H1 (cell line): Measurements from ENCODE around the gene CIAO2A. TPM values are rescaled to one million over a fixed set of nuclear protein-coding genes. Genes with fewer than 3 reads are reported as not detected.

Source experiments
- CTCF ChIA-PET: fragments of 300-600 bp; sonication (Branson Sonifier 250); formaldehyde crosslinking; loops from one replicate; lab custom pipeline; 2021; ENCODE audit not compliant: partially characterized antibody; lab: Charles Lee
- POLR2A ChIA-PET: fragments of 300-600 bp; sonication (Branson Sonifier 250); formaldehyde crosslinking; loops from one replicate; lab custom pipeline; 2021; ENCODE audit warnings: inconsistent platforms; ENCODE audit not compliant: partially characterized antibody; lab: Charles Lee
- DNase-seq, 2 experiments: peaks; one replicate each; pipeline versions ENCODE4 v3.0.0 to v3.0.0-alpha.2; 2010 to 2022; ENCODE audit warnings: low spot score in 2 of 2, low read depth in 1 of 2, mixed read lengths in 1 of 2
- FAIRE-seq: peaks from 2 replicates; lab custom pipeline; 2011; peaks lifted over from hg19 to GRCh38; lab: Jason Lieb, UNC
- H2AFZ ChIP-seq: 2 replicates; pipeline ENCODE4 v1.8.1; 2012; ENCODE audit warnings: low read length, inconsistent platforms
- H2AK5ac ChIP-seq: 2 replicates; pipeline ENCODE4 v1.6.1; 2013; ENCODE audit warnings: low read depth, low read length
- H2BK120ac ChIP-seq: replicated peaks from 2 replicates; pipeline ENCODE3; 2013; ENCODE audit warnings: low read depth, low read length, inconsistent platforms
- H2BK12ac ChIP-seq: 2 replicates; pipeline ENCODE4 v1.6.1; 2013; ENCODE audit warnings: low read depth, low read length
- H2BK15ac ChIP-seq: 2 replicates; pipeline ENCODE4 v1.6.1; 2013; ENCODE audit warnings: low read length
- H2BK20ac ChIP-seq: 2 replicates; pipeline ENCODE4 v1.6.1; 2013; ENCODE audit warnings: low read length
- H2BK5ac ChIP-seq: 2 replicates; pipeline ENCODE4 v1.6.1; 2013; ENCODE audit warnings: low read depth, low read length
- H3K14ac ChIP-seq: 2 replicates; pipeline ENCODE4 v1.6.1; 2013; ENCODE audit warnings: inconsistent platforms; ENCODE audit not compliant: insufficient read length
- H3K18ac ChIP-seq: 2 replicates; pipeline ENCODE4 v1.6.1; 2013; ENCODE audit warnings: low read length; ENCODE audit errors: extremely low read depth
- H3K23ac ChIP-seq: 2 replicates; pipeline ENCODE4 v1.6.1; 2013; ENCODE audit warnings: inconsistent platforms; ENCODE audit not compliant: insufficient read length
- H3K23me2 ChIP-seq: 2 replicates; pipeline ENCODE4 v1.6.1; 2013; ENCODE audit warnings: low read depth, low read length
- H3K27ac ChIP-seq: 2 replicates; pipeline ENCODE4 v1.6.1; 2011; ENCODE audit warnings: low read depth, low read length, inconsistent platforms
- H3K27me3 ChIP-seq, 4 experiments: replicated peaks in 1 of 4; 1 replicate in 1 of 4; 2 replicates in 3 of 4; pipeline versions ENCODE4 v1.6.1 to v1.8.1; 2011 to 2013; ENCODE audit warnings: low read length in 3 of 4, mild to moderate bottlenecking in 3 of 4, inconsistent platforms in 2 of 4, mixed read lengths in 2 of 4, moderate library complexity in 1 of 4; ENCODE audit not compliant: control insufficient read depth in 3 of 4, insufficient read depth in 3 of 4; ENCODE audit errors: extremely low read depth in 1 of 4
- H3K36me3 ChIP-seq, 4 experiments: 2 replicates each; pipeline versions ENCODE4 v1.6.1 to v1.8.1; 2011 to 2013; ENCODE audit warnings: mild to moderate bottlenecking in 4 of 4, low read length in 3 of 4, moderate library complexity in 2 of 4, control low read depth in 1 of 4, inconsistent platforms in 1 of 4; ENCODE audit not compliant: insufficient read depth in 4 of 4, control insufficient read depth in 2 of 4
- H3K4ac ChIP-seq: replicated peaks from 2 replicates; pipeline ENCODE3; 2013; ENCODE audit warnings: low read length, low read depth, mixed read lengths, inconsistent platforms; ENCODE audit not compliant: insufficient read length
- H3K4me1 ChIP-seq, 4 experiments: replicated peaks in 1 of 4; 1 replicate in 1 of 4; 2 replicates in 3 of 4; pipeline versions ENCODE4 v1.6.1 to v1.8.1; 2011 to 2013; ENCODE audit warnings: low read length in 3 of 4, inconsistent platforms in 2 of 4, mixed read lengths in 1 of 4; ENCODE audit not compliant: insufficient read depth in 4 of 4, control insufficient read depth in 3 of 4
- H3K4me2 ChIP-seq, 2 experiments: 2 replicates each; pipeline versions ENCODE4 v1.6.1 to v1.8.1; 2011 to 2013; ENCODE audit warnings: low read depth in 2 of 2, low read length in 2 of 2, control low read depth in 1 of 2, inconsistent platforms in 1 of 2, mild to moderate bottlenecking in 1 of 2; ENCODE audit not compliant: insufficient read depth in 1 of 2
- H3K4me3 ChIP-seq, 4 experiments: fragments of 200-600, 300-600 bp in 1 of 4; sonication (generic), shearing (Covaris generic), sonication (Bioruptor Twin) in 1 of 4; 2 replicates each; pipeline versions ENCODE4 v1.5.1 to v1.8.1; 2011 to 2016; ENCODE audit warnings: low read length in 4 of 4, low read depth in 3 of 4, control low read depth in 2 of 4, inconsistent platforms in 2 of 4, mild to moderate bottlenecking in 2 of 4, mixed read lengths in 1 of 4, moderate library complexity in 1 of 4; ENCODE audit not compliant: insufficient read depth in 2 of 4; ENCODE audit errors: extremely low read depth in 1 of 4
- H3K56ac ChIP-seq: replicated peaks from 2 replicates; pipeline ENCODE3; 2013; ENCODE audit warnings: low read depth, mild to moderate bottlenecking, mixed read lengths, low read length, inconsistent platforms; ENCODE audit not compliant: insufficient read length
- H3K79me1 ChIP-seq: 2 replicates; pipeline ENCODE4 v1.6.1; 2013; ENCODE audit warnings: low read depth, low read length, control low read depth
- H3K79me2 ChIP-seq, 2 experiments: 2 replicates each; pipeline versions ENCODE4 v1.6.1 to v1.8.1; 2012 to 2013; ENCODE audit warnings: low read length in 2 of 2, mild to moderate bottlenecking in 2 of 2, inconsistent platforms in 1 of 2; ENCODE audit not compliant: insufficient read depth in 2 of 2, control insufficient read depth in 1 of 2
- H3K9ac ChIP-seq, 4 experiments: replicated peaks in 1 of 4; 1 replicate in 1 of 4; 2 replicates in 3 of 4; pipeline versions ENCODE4 v1.6.1 to v1.8.1; 2011 to 2013; ENCODE audit warnings: low read depth in 3 of 4, low read length in 3 of 4, control low read depth in 2 of 4, mild to moderate bottlenecking in 2 of 4, moderate library complexity in 2 of 4, inconsistent platforms in 1 of 4; ENCODE audit errors: extremely low read depth in 1 of 4
- H3K9me3 ChIP-seq, 2 experiments: 2 replicates each; pipeline versions ENCODE4 v1.6.1 to v1.8.1; 2012 to 2013; ENCODE audit warnings: mild to moderate bottlenecking in 2 of 2, moderate library complexity in 2 of 2, control low read depth in 1 of 2, inconsistent platforms in 1 of 2, low read depth in 1 of 2, low read length in 1 of 2, mixed read lengths in 1 of 2; ENCODE audit not compliant: insufficient read depth in 2 of 2
- H4K20me1 ChIP-seq, 2 experiments: replicated peaks in 1 of 2; 2 replicates each; pipeline versions ENCODE3 to v1.8.1; 2011 to 2013; ENCODE audit warnings: inconsistent platforms in 2 of 2, low read length in 2 of 2, mild to moderate bottlenecking in 1 of 2; ENCODE audit not compliant: insufficient read depth in 2 of 2, control insufficient read depth in 1 of 2
- H4K5ac ChIP-seq: 2 replicates; pipeline ENCODE4 v1.6.1; 2013; ENCODE audit warnings: low read length, low read depth, mixed read lengths, inconsistent platforms; ENCODE audit not compliant: insufficient read length
- H4K8ac ChIP-seq: 2 replicates; pipeline ENCODE4 v1.8.0; 2013; ENCODE audit warnings: mild to moderate bottlenecking, moderate library complexity, low read length, inconsistent platforms; ENCODE audit not compliant: insufficient read depth; ENCODE audit errors: extremely low read depth
- H4K91ac ChIP-seq: replicated peaks from 2 replicates; pipeline ENCODE3; 2013; ENCODE audit warnings: low read length, mixed read lengths, inconsistent platforms; ENCODE audit not compliant: insufficient read length
- BACH1 ChIP-seq: IDR thresholded peaks from 2 replicates; pipeline ENCODE4 v1.6.1; 2012; ENCODE audit warnings: low read length, improper control_type of control experiment
- MAFK ChIP-seq: IDR thresholded peaks from 2 replicates; pipeline ENCODE4 v1.6.1; 2012; ENCODE audit warnings: low read depth, mild to moderate bottlenecking, improper control_type of control experiment, low read length
- RAD21 ChIP-seq, 2 experiments: IDR thresholded peaks in 1 of 2; conservative IDR thresholded peaks in 1 of 2; 2 replicates each; pipeline ENCODE4 v1.6.1; 2011; ENCODE audit warnings: low read depth in 2 of 2, low read length in 2 of 2, improper control_type of control experiment in 1 of 2, inconsistent platforms in 1 of 2, mild to moderate bottlenecking in 1 of 2, moderate library complexity in 1 of 2
- RBBP5 ChIP-seq: IDR thresholded peaks from 2 replicates; pipeline ENCODE4 v1.7.1; 2012; ENCODE audit warnings: low read depth, mild to moderate bottlenecking, inconsistent platforms, low read length, moderate library complexity, borderline replicate concordance
- TBP ChIP-seq: IDR thresholded peaks from 2 replicates; pipeline ENCODE4 v1.6.1; 2011; ENCODE audit warnings: low read depth, low read length, improper control_type of control experiment
- WGBS, 2 experiments: shearing (Covaris generic) in 1 of 2; methylation state at CpG; one replicate each; pipeline versions ENCODE4 v1.1.6 to v1.1.7; 2013 to 2015; ENCODE audit warnings: low lambda C conversion rate in 2 of 2, mixed read lengths in 2 of 2, inconsistent platforms in 1 of 2, low coverage in 1 of 2, missing lambda C conversion rate in 1 of 2; ENCODE audit not compliant: insufficient replicate concordance in 2 of 2, insufficient coverage in 1 of 2, insufficient read length in 1 of 2; ENCODE audit errors: extremely low coverage in 1 of 2, missing lambda C conversion rate in 1 of 2; 5-methylcytosine and 5-hydroxymethylcytosine counted together
- polyA plus RNA-seq, 7 experiments: library from polyadenylated mRNA; depleted of rRNA in 3 of 7; stranded (reverse) in 5 of 7; unstranded in 2 of 7; fragments of >200 nt in 5 of 7; fragments of 200-250 nt in 2 of 7; gene quantifications; 1 replicate in 5 of 7; 2 replicates in 1 of 7; 4 replicates in 1 of 7; pipeline versions ENCODE4 v1.2.1 to v1.2.3, GENCODE V29; 2011 to 2013; ENCODE audit warnings: missing spikeins in 2 of 7, mixed read lengths in 2 of 7
- total RNA-seq: library from RNA; stranded (reverse); fragmentation: NEBNext Ultra II Directional; extraction: Animal tissue kit (Norgen Biotek cat#: 25700); gene quantifications from 2 replicates; pipeline ENCODE4 v1.2.1, GENCODE V29; 2021

Gene CIAO2A
- total and polyA plus RNA-seq, 2 of the 8 experiments (the other 6 are each of a cell fraction or from before 2014, with no cell fraction given): 76.4 to 86.5 TPM

- Histone ChIP-seq H2BK20ac (no peak overlapping the region), H3K27ac (no peak overlapping the region; the same call in 1 of the 2 replicates), H2AK5ac (no peak overlapping the region), H3K36me3 (peaks cover 0 to 16% (median 4%) of the 10 kb centered on the region in 4 experiments; a peak in 2 of 8 replicates), H2BK12ac (no peak overlapping the region), H3K79me2 (0 out of 4 replicates have a peak, but pooled peaks cover 0 to 6% of the 10 kb centered on the region in 2 experiments), H3K79me1 (no peaks in the 10 kb centered on the region), H3K27me3 (no peaks in the 10 kb centered on the region), H3K4me2 (no peak overlapping the region), H2BK5ac (no peak overlapping the region), H3K9me3 (no peaks in the 10 kb centered on the region), H3K23me2 (no peaks in the 10 kb centered on the region), H3K9ac (no peak overlapping the region), H3K14ac (no peak overlapping the region), H3K18ac (no peak overlapping the region), H2BK15ac (no peak overlapping the region), H3K4ac (no peak overlapping the region), H3K23ac (no peak overlapping the region), H4K8ac (no peak overlapping the region), H4K20me1 (peaks cover 0 to 4% of the 10 kb centered on the region in 2 experiments), H2BK120ac (no peak overlapping the region), H3K4me3 (no peak overlapping the region), H4K91ac (no peak overlapping the region), H3K4me1 (peaks cover 0 to 4% (median 0%) of the 10 kb centered on the region in 4 experiments; a peak in 1 of 7 replicates), H4K5ac (no peak overlapping the region), H3K56ac (no peak overlapping the region), H2AFZ (no peak overlapping the region)
- CTCF ChIA-PET: interaction anchor here (0.9 to 2.7 kb wide), 4 partner anchors 16 to 43 kb away, joined by 3 to 8 read pairs (median 6); partner anchors contain the start of gene SNX1
- WGBS, 2 experiments: 88 to 100% methylated on average over 1 to 4 of the region's 4 CpGs
- FAIRE-seq: no peak
- POLR2A ChIA-PET: no interaction called here
- no peak for DNase-seq
- TF ChIP-seq BACH1: peak; percentile 57; the same call in 1 of the 2 replicates
- TF ChIP-seq RBBP5: no peak
- no peak for TF ChIP-seq RAD21 (IDR thresholded peaks at IDR 0.05 in 1 of 2, conservative IDR thresholded peaks at IDR 0.05 in 1 of 2; ENCODE audit: low read depth in 2 of 2, low read length in 2 of 2)
- peak; percentile 91 for TF ChIP-seq MAFK
- TF ChIP-seq TBP: no peak
Observed at GRCh38 chr15:64112073-64112772, 18.6 kb upstream of the CIAO2A start.
